GM18858 (cell line): ENCODE data around the gene SDSL.

Experiments
- ATAC-seq: cut with Tn5 transposase; IDR thresholded peaks from one replicate; pipeline ENCODE4 v1.9.1; 2021; ENCODE audit not compliant: unreplicated experiment

The SDSL gene

GRCh38 chr12:113445544-113446171 lies 23.5 kb downstream of the SDSL start:
- ATAC-seq, result no peak

GRCh38 chr12:113448873-113449272 lies 26.7 kb downstream of the SDSL start:
- ATAC-seq, result no peak

- ATAC-seq, result no peak
These were observed 27.1 kb downstream of the SDSL start for GRCh38 chr12:113449299-113449698.

- ATAC-seq, result no peak
These were observed 27.7 kb downstream of the SDSL start for GRCh38 chr12:113449839-113450238.

- ATAC-seq, result no peak
These were observed 30.3 kb downstream of the SDSL start for GRCh38 chr12:113452458-113452857.

GRCh38 chr12:113453330-113453729 lies 31.1 kb downstream of the SDSL start:
- ATAC-seq, result no peak

- ATAC-seq, result no peak
These were observed 34.0 kb downstream of the SDSL start for GRCh38 chr12:113456199-113456598.

- no peak for ATAC-seq
These were observed 34.6 kb downstream of the SDSL start for GRCh38 chr12:113456761-113457160.

- ATAC-seq, result no peak
These were observed 35.0 kb downstream of the SDSL start for GRCh38 chr12:113457185-113457584.

GRCh38 chr12:113457710-113458109 lies 35.5 kb downstream of the SDSL start:
- ATAC-seq, result no peak

GRCh38 chr12:113459981-113460380 lies 37.8 kb downstream of the SDSL start:
- no peak for ATAC-seq

GRCh38 chr12:113461666-113462065 lies 39.5 kb downstream of the SDSL start:
- ATAC-seq, result no peak

- no peak for ATAC-seq
These were observed 40.1 kb downstream of the SDSL start for GRCh38 chr12:113462117-113462774.

GRCh38 chr12:113462998-113463745 lies 41.0 kb downstream of the SDSL start:
- ATAC-seq, result no peak

- ATAC-seq, result no peak
These were observed 41.7 kb downstream of the SDSL start for GRCh38 chr12:113463746-113464451.

GRCh38 chr12:113464452-113464775 lies 42.2 kb downstream of the SDSL start:
- ATAC-seq, result no peak

- ATAC-seq, result no peak
These were observed 42.9 kb downstream of the SDSL start for GRCh38 chr12:113464852-113465719.

GRCh38 chr12:113465808-113466453 lies 43.8 kb downstream of the SDSL start:
- ATAC-seq, result no peak

GRCh38 chr12:113466454-113467141 lies 44.4 kb downstream of the SDSL start:
- no peak for ATAC-seq

GRCh38 chr12:113467142-113467501 lies 44.9 kb downstream of the SDSL start:
- no peak for ATAC-seq
